IPS-20b (cell line): ENCODE results near the gene MAP4K4.
"Not testable (repeated sequence)": the region's sequence is repeated elsewhere in the genome, so short reads cannot be mapped to it uniquely, and the experiment has no call there.

Experiments
- H3K27ac ChIP-seq: one replicate; pipeline ENCODE4 v1.5.1; 2013; ENCODE audit warnings: low read length
- H3K27me3 ChIP-seq: 2 replicates; pipeline ENCODE4 v1.6.1; 2013; ENCODE audit warnings: mild to moderate bottlenecking, low read length, inconsistent platforms; ENCODE audit not compliant: insufficient read depth
- H3K36me3 ChIP-seq: 2 replicates; pipeline ENCODE4 v1.6.1; 2013; ENCODE audit warnings: low read depth, mild to moderate bottlenecking, inconsistent platforms, low read length, moderate library complexity; ENCODE audit not compliant: insufficient read depth
- H3K4me1 ChIP-seq: 2 replicates; pipeline ENCODE4 v1.6.1; 2013; ENCODE audit warnings: mild to moderate bottlenecking, control low read depth, inconsistent platforms, low read length, moderate library complexity; ENCODE audit not compliant: insufficient read depth
- H3K4me3 ChIP-seq: 2 replicates; pipeline ENCODE4 v1.5.1; 2013; ENCODE audit warnings: mild to moderate bottlenecking, low read length, inconsistent platforms
- H3K9ac ChIP-seq: 2 replicates; pipeline ENCODE4 v1.6.1; 2013; ENCODE audit warnings: low read depth, mild to moderate bottlenecking, inconsistent platforms, low read length, moderate library complexity
- H3K9me3 ChIP-seq: 2 replicates; pipeline ENCODE4 v1.6.1; 2013; ENCODE audit warnings: mild to moderate bottlenecking, low read depth, low read length, inconsistent platforms; ENCODE audit not compliant: insufficient read depth

The MAP4K4 gene

DNA sequence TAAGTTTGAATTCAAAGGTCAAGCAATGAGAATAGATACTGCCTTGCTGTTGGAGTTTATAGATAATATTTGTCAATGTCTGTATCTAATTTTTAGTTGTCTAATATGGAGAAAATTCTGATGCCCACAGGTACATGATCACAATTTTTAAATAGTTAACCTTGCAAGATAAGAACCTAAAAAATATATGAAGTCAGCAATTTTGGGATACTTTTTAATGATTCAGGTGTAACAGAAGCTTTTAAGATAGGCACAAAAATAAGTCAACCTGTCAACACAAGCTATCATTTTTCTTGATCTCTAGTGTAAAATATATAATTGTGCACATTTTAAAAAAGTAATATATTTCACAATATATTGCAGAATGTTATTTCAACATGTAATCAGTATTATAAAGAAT lies 201.8 kb downstream of the MAP4K4 start:
- H3K27me3 ChIP-seq: no peaks in the 10 kb centered on the region
- no peak overlapping the region for H3K27ac ChIP-seq

DNA sequence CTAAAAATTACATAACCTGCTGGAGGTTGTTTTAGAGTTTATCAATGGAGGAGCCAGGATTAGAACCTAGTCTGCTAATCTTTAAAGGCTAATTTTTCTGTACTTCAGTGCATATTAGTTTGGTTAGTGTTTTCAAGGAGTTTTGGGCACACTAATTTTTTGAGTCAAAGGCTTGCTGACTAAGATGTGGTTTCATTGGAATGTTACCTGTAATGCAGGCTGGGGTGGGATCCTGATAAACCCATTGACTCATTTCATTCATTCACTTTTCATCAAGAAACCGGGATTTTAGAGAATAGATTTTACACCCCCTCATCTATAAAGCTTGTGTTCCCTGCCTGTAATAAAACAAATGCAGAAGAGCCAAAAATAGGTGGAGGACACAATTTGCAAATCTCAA lies 202.4 kb downstream of the MAP4K4 start:
- no peaks in the 10 kb centered on the region for H3K27me3 ChIP-seq
- H3K4me1 ChIP-seq: no peaks in the 10 kb centered on the region; the same call in 1 of the 2 replicates
- no peak overlapping the region for H3K9ac ChIP-seq
- peaks cover 8% of the 10 kb centered on the region; the same call in 1 of the 2 replicates for H3K36me3 ChIP-seq
- no peaks in the 10 kb centered on the region for H3K9me3 ChIP-seq
- no peak overlapping the region for H3K4me3 ChIP-seq
- no peak overlapping the region for H3K27ac ChIP-seq

More for the DNA sequence above, 201.8 kb downstream of the MAP4K4 start:
- no peak overlapping the region for H3K4me3 ChIP-seq
- H3K4me1 ChIP-seq: peaks cover 5% of the 10 kb centered on the region; the same call in 1 of the 2 replicates
- H3K9me3 ChIP-seq: no peaks in the 10 kb centered on the region
- no peak overlapping the region for H3K9ac ChIP-seq
- H3K36me3 ChIP-seq: peaks cover 10% of the 10 kb centered on the region; the same call in 1 of the 2 replicates

DNA sequence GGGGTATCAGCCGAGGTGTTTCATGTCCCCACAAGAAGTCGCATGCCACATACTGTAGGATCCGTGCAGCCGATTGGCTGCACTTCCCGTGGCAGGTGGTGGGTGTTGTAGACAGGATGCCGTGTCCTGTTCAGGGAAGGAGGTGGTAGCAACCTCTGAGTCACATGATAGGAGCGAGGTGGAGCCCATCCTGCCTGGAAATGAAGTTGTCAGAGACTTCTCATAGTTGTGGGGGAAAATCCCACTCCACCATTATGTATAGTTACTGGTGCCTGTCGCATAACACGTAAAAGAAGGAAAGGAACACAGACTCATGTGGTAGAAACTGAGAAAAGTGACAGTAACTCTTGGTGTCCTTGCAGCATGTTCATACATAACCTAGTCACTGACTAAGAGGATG lies 202.9 kb downstream of the MAP4K4 start:
- no peak overlapping the region for H3K27ac ChIP-seq
- H3K36me3 ChIP-seq: peaks cover 4% of the 10 kb centered on the region; the same call in 1 of the 2 replicates
- H3K4me3 ChIP-seq: no peak overlapping the region
- no peak overlapping the region for H3K9ac ChIP-seq
- H3K27me3 ChIP-seq: no peaks in the 10 kb centered on the region
- H3K4me1 ChIP-seq: no peaks in the 10 kb centered on the region; the same call in 1 of the 2 replicates
- no peaks in the 10 kb centered on the region for H3K9me3 ChIP-seq

DNA sequence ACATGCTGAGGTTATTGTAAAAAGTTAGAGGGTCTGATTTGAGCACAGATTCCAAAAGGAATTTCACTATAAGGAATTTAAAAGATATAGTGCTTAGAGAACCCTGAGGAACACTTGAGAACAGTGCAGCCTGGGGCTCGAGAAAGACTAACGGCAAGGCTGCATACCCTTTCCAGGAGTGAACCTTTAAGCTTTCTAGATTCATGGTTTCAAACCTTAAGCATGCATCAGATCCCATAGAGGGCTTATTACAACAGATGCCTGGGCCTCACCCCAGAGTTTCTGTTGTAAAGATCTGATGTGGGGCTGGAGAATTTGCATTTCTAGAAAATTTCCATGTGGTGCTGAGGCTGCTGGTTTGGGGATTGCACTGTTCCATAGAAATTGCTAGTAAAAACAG lies 203.7 kb downstream of the MAP4K4 start:
- Histone ChIP-seq H3K27ac (no peak overlapping the region), H3K27me3 (no peaks in the 10 kb centered on the region), H3K4me1 (no peaks in the 10 kb centered on the region; the same call in 1 of the 2 replicates), H3K9me3 (peaks cover 4% of the 10 kb centered on the region), H3K4me3 (no peak overlapping the region), H3K36me3 (no peaks in the 10 kb centered on the region), H3K9ac (no peak overlapping the region)

DNA sequence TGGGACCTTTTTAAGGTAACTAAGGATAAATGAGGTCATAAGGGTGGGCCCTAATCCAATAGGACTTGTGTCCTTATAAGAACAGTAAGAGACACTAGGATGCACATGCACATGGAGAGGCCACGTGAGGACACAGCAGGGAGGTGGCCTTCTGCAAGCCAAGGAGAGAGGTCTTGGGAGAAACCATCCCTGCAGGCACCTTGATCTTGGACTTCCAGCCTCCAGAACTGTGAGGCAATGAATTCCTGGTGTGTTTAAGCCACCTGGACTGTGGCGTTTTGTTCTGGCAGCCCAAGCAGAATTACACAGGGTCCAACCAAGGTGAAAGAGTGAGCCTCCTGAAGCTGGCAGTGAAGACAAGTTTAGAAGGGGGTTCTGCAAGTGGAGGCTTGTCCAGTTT lies 204.7 kb downstream of the MAP4K4 start:
- H3K4me1 ChIP-seq: no peaks in the 10 kb centered on the region; the same call in 1 of the 2 replicates
- H3K9ac ChIP-seq: no peak overlapping the region
- no peak overlapping the region for H3K4me3 ChIP-seq
- no peak overlapping the region for H3K27ac ChIP-seq
- no peaks in the 10 kb centered on the region for H3K27me3 ChIP-seq
- peaks cover 13% of the 10 kb centered on the region for H3K9me3 ChIP-seq
- no peaks in the 10 kb centered on the region for H3K36me3 ChIP-seq

DNA sequence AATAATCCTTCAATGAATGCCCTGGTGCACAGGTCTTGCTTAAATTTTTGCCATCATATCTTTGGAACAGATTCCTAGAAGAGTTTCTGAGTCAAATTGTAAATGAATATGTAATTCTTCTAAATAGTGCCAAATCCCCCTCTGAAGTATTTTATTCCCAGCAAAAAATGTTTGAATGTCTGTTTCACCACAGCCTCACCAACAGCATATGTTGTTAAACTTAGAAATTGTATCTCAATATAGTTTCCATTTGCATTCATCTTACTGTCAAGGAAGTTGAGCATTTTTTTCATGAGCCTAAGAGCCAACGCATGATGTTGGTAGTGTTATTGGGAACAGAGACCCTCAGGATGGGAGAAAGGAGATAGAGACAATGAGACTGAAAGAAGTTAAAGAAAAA lies 207.4 kb downstream of the MAP4K4 start:
- H3K4me3 ChIP-seq: no peak overlapping the region
- H3K27ac ChIP-seq: no peak overlapping the region
- no peaks in the 10 kb centered on the region; the same call in 1 of the 2 replicates for H3K4me1 ChIP-seq
- no peaks in the 10 kb centered on the region for H3K36me3 ChIP-seq
- peaks cover 31% of the 10 kb centered on the region for H3K9me3 ChIP-seq
- H3K9ac ChIP-seq: no peak overlapping the region
- H3K27me3 ChIP-seq: no peaks in the 10 kb centered on the region

DNA sequence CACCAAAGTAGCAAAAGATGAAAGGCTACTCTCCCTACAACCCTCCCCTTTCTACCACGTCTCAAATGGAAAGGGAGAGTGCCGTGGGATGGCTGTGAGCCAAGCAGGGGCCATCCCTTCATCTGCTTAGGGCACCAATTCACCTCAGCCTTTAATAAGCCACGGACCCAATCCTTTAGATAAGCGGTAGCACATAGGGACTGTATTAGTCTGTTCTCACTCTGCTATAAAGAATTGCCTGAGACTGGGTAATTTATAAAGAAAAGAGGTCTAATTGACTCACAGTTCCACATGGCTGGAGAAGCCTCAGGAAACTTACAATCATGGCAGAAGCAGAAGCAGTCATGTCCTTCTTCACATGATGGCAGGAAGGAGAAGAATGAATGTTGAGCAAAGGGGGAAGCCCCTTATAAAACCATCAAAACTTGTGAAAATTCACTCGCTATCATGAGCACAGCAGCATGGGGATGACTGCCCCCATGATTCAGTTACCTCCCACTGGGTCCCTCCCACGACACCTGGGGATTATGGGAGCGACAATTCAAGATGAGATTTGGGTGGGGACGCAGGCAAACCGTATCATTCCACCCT lies 208.3 kb downstream of the MAP4K4 start:
- Histone ChIP-seq H3K27me3 (no peaks in the 10 kb centered on the region), H3K4me1 (no peaks in the 10 kb centered on the region; the same call in 1 of the 2 replicates), H3K9ac (no peak overlapping the region), H3K36me3 (no peaks in the 10 kb centered on the region), H3K9me3 (peaks cover 38% of the 10 kb centered on the region), H3K4me3 (no peak overlapping the region), H3K27ac (no peak overlapping the region)

DNA sequence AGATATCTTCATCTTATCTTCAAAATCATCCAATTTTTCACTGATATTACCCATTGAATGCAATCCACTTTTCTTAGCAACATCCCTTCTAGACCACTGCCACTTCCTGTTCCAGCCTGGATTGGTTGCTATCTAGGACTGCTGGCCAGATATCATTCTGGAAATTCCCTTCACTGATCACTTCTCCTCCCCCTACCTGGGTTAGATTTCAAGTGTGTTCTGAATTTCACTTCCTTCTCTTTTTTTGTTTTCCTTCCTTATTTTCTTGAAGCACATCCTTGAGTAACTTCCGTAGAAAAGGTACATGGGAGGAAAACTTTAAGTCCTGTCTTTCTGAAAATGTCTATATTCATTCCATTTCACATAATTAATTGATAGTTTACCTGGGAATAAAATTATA lies 212.3 kb downstream of the MAP4K4 start:
- Histone ChIP-seq H3K4me1 (no peaks in the 10 kb centered on the region; the same call in 1 of the 2 replicates), H3K27me3 (no peaks in the 10 kb centered on the region), H3K9me3 (peaks cover 38% of the 10 kb centered on the region), H3K9ac (no peak overlapping the region), H3K36me3 (no peaks in the 10 kb centered on the region), H3K4me3 (no peak overlapping the region), H3K27ac (no peak overlapping the region)

DNA sequence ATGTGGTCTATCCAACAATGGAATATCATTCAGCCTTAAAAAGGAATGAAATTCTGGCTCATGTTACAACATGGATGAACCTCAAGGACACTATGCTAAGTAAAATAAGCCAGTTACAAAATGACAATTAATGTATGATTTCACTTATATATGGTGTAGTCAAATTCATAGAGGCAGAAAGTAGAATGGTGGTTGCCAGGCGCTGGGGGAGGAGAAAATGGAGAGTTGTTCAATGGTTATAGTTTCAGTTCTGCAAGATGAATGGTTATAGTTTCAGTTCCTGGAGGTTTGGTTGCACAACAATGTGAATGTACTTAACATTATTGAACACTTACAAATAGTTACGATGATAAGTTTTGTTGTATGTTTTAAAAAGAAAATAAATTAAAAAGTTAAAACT lies 215.0 kb downstream of the MAP4K4 start:
- H3K4me3 ChIP-seq: no peak overlapping the region
- H3K4me1 ChIP-seq: no peaks in the 10 kb centered on the region
- no peaks in the 10 kb centered on the region for H3K36me3 ChIP-seq
- H3K9me3 ChIP-seq: peaks cover 24% of the 10 kb centered on the region
- no peak overlapping the region for H3K9ac ChIP-seq
- H3K27ac ChIP-seq: no peak overlapping the region
- no peaks in the 10 kb centered on the region for H3K27me3 ChIP-seq

DNA sequence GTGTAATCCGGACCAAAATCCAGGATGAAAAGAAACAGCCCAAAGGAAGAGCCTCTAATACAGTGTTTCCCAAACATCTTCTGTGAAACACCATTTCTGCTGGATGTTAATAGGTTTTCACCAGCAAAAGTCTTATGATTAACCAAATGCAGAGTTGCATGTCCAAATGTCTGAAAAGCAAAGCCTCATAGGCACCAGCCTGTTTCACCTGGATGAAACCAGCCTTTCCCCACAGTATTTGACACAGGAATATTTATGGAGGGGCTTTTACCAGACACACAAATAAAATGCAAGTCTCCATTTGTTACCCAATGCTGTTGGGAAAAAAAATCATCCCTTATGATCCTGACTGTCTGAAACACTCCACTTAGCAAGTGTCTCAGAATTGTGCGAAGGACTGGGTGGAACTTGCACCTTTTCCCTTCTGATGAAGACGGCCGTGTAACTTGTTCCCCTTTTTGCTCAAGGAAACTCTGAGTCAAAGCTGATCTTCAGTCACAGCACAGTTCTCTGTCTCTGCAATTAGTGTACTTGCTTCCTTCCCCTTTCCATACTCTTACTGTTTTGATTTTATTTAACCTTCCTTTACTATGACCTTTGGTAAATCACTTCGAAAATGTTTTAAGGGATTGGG lies 223.9 kb downstream of the MAP4K4 start:
- Histone ChIP-seq H3K9me3 (peaks cover 27% of the 10 kb centered on the region), H3K36me3 (no peaks in the 10 kb centered on the region), H3K9ac (no peak overlapping the region)

DNA sequence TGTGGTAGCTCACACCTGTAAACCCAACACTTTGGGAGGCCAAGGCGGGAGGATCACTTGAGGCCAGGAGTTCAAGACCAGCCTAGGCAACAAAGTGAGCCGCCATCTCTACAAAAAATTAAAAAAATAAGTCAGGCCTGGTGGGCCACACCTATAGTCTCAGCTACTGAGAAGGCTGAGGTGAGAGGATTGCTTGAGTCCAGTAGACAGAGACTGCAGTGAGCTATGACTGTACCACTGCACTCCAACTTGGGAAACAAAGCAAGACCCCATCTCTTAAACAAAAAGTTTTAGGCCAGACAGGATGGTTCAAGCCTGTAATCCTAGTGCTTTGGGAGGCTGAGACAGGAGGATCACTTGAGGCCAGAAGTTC lies 224.4 kb downstream of the MAP4K4 start:
- peaks cover 32% of the 10 kb centered on the region for H3K9me3 ChIP-seq
- H3K9ac ChIP-seq: no peak overlapping the region
- H3K4me1 ChIP-seq: no peaks in the 10 kb centered on the region
- H3K27ac ChIP-seq: no peak overlapping the region
- no peaks in the 10 kb centered on the region for H3K27me3 ChIP-seq
- no peak overlapping the region for H3K4me3 ChIP-seq
- H3K36me3 ChIP-seq: no peaks in the 10 kb centered on the region

More for the DNA sequence above, 223.9 kb downstream of the MAP4K4 start:
- no peaks in the 10 kb centered on the region for H3K4me1 ChIP-seq
- no peak overlapping the region for H3K4me3 ChIP-seq
- H3K27ac ChIP-seq: no peak overlapping the region
- no peaks in the 10 kb centered on the region for H3K27me3 ChIP-seq

DNA sequence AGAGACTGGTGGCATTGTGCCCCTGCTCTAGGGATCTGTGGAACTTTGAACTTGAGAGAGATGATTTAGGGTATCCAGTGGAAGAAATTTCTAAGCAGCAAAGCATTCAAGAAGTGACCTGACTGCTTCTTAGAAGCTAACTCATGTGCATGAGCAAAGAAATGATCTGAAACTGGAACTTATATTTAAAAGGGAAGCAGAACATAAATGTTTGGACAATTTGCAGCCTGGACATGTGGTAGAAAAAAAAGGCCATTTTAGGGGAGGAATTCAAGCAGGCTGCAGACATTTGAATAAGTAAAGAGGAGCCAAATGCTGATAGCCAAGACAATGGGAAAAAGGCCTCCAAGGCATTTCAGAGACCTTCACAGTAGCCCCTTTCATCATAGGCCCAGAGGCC lies 226.8 kb downstream of the MAP4K4 start:
- peaks cover 50% of the 10 kb centered on the region for H3K9me3 ChIP-seq
- H3K4me3 ChIP-seq, H3K9ac ChIP-seq, H3K36me3 ChIP-seq, H3K27ac ChIP-seq, H3K27me3 ChIP-seq, H3K4me1 ChIP-seq: not testable (repeated sequence)
